H1 (cell line): ENCODE measurements around the gene TBCA. TPM values are rescaled to one million over a fixed set of nuclear protein-coding genes. Genes with fewer than 3 reads are reported as not detected.

Experiments
- CTCF ChIA-PET: fragments of 300-600 bp; sonication (Branson Sonifier 250); formaldehyde crosslinking; loops from one replicate; lab custom pipeline; 2021; ENCODE audit not compliant: partially characterized antibody; lab: Charles Lee
- POLR2A ChIA-PET: fragments of 300-600 bp; sonication (Branson Sonifier 250); formaldehyde crosslinking; loops from one replicate; lab custom pipeline; 2021; ENCODE audit warnings: inconsistent platforms; ENCODE audit not compliant: partially characterized antibody; lab: Charles Lee
- DNase-seq, 2 experiments: peaks; one replicate each; pipeline versions ENCODE4 v3.0.0 to v3.0.0-alpha.2; 2010 to 2022; ENCODE audit warnings: low spot score in 2 of 2, low read depth in 1 of 2, mixed read lengths in 1 of 2
- FAIRE-seq: peaks from 2 replicates; lab custom pipeline; 2011; peaks lifted over from hg19 to GRCh38; lab: Jason Lieb, UNC
- H2AFZ ChIP-seq: 2 replicates; pipeline ENCODE4 v1.8.1; 2012; ENCODE audit warnings: low read length, inconsistent platforms
- H2AK5ac ChIP-seq: 2 replicates; pipeline ENCODE4 v1.6.1; 2013; ENCODE audit warnings: low read depth, low read length
- H2BK120ac ChIP-seq: replicated peaks from 2 replicates; pipeline ENCODE3; 2013; ENCODE audit warnings: low read depth, low read length, inconsistent platforms
- H2BK12ac ChIP-seq: 2 replicates; pipeline ENCODE4 v1.6.1; 2013; ENCODE audit warnings: low read depth, low read length
- H2BK15ac ChIP-seq: 2 replicates; pipeline ENCODE4 v1.6.1; 2013; ENCODE audit warnings: low read length
- H2BK20ac ChIP-seq: 2 replicates; pipeline ENCODE4 v1.6.1; 2013; ENCODE audit warnings: low read length
- H2BK5ac ChIP-seq: 2 replicates; pipeline ENCODE4 v1.6.1; 2013; ENCODE audit warnings: low read depth, low read length
- H3K14ac ChIP-seq: 2 replicates; pipeline ENCODE4 v1.6.1; 2013; ENCODE audit warnings: inconsistent platforms; ENCODE audit not compliant: insufficient read length
- H3K18ac ChIP-seq: 2 replicates; pipeline ENCODE4 v1.6.1; 2013; ENCODE audit warnings: low read length; ENCODE audit errors: extremely low read depth
- H3K23ac ChIP-seq: 2 replicates; pipeline ENCODE4 v1.6.1; 2013; ENCODE audit warnings: inconsistent platforms; ENCODE audit not compliant: insufficient read length
- H3K23me2 ChIP-seq: 2 replicates; pipeline ENCODE4 v1.6.1; 2013; ENCODE audit warnings: low read depth, low read length
- H3K27ac ChIP-seq: 2 replicates; pipeline ENCODE4 v1.6.1; 2011; ENCODE audit warnings: low read depth, low read length, inconsistent platforms
- H3K27me3 ChIP-seq, 4 experiments: replicated peaks in 1 of 4; 1 replicate in 1 of 4; 2 replicates in 3 of 4; pipeline versions ENCODE4 v1.6.1 to v1.8.1; 2011 to 2013; ENCODE audit warnings: low read length in 3 of 4, mild to moderate bottlenecking in 3 of 4, inconsistent platforms in 2 of 4, mixed read lengths in 2 of 4, moderate library complexity in 1 of 4; ENCODE audit not compliant: control insufficient read depth in 3 of 4, insufficient read depth in 3 of 4; ENCODE audit errors: extremely low read depth in 1 of 4
- H3K36me3 ChIP-seq, 4 experiments: 2 replicates each; pipeline versions ENCODE4 v1.6.1 to v1.8.1; 2011 to 2013; ENCODE audit warnings: mild to moderate bottlenecking in 4 of 4, low read length in 3 of 4, moderate library complexity in 2 of 4, control low read depth in 1 of 4, inconsistent platforms in 1 of 4; ENCODE audit not compliant: insufficient read depth in 4 of 4, control insufficient read depth in 2 of 4
- H3K4ac ChIP-seq: replicated peaks from 2 replicates; pipeline ENCODE3; 2013; ENCODE audit warnings: low read length, low read depth, mixed read lengths, inconsistent platforms; ENCODE audit not compliant: insufficient read length
- H3K4me1 ChIP-seq, 4 experiments: replicated peaks in 1 of 4; 1 replicate in 1 of 4; 2 replicates in 3 of 4; pipeline versions ENCODE4 v1.6.1 to v1.8.1; 2011 to 2013; ENCODE audit warnings: low read length in 3 of 4, inconsistent platforms in 2 of 4, mixed read lengths in 1 of 4; ENCODE audit not compliant: insufficient read depth in 4 of 4, control insufficient read depth in 3 of 4
- H3K4me2 ChIP-seq, 2 experiments: 2 replicates each; pipeline versions ENCODE4 v1.6.1 to v1.8.1; 2011 to 2013; ENCODE audit warnings: low read depth in 2 of 2, low read length in 2 of 2, control low read depth in 1 of 2, inconsistent platforms in 1 of 2, mild to moderate bottlenecking in 1 of 2; ENCODE audit not compliant: insufficient read depth in 1 of 2
- H3K4me3 ChIP-seq, 4 experiments: fragments of 200-600, 300-600 bp in 1 of 4; sonication (generic), shearing (Covaris generic), sonication (Bioruptor Twin) in 1 of 4; 2 replicates each; pipeline versions ENCODE4 v1.5.1 to v1.8.1; 2011 to 2016; ENCODE audit warnings: low read length in 4 of 4, low read depth in 3 of 4, control low read depth in 2 of 4, inconsistent platforms in 2 of 4, mild to moderate bottlenecking in 2 of 4, mixed read lengths in 1 of 4, moderate library complexity in 1 of 4; ENCODE audit not compliant: insufficient read depth in 2 of 4; ENCODE audit errors: extremely low read depth in 1 of 4
- H3K56ac ChIP-seq: replicated peaks from 2 replicates; pipeline ENCODE3; 2013; ENCODE audit warnings: low read depth, mild to moderate bottlenecking, mixed read lengths, low read length, inconsistent platforms; ENCODE audit not compliant: insufficient read length
- H3K79me1 ChIP-seq: 2 replicates; pipeline ENCODE4 v1.6.1; 2013; ENCODE audit warnings: low read depth, low read length, control low read depth
- H3K79me2 ChIP-seq, 2 experiments: 2 replicates each; pipeline versions ENCODE4 v1.6.1 to v1.8.1; 2012 to 2013; ENCODE audit warnings: low read length in 2 of 2, mild to moderate bottlenecking in 2 of 2, inconsistent platforms in 1 of 2; ENCODE audit not compliant: insufficient read depth in 2 of 2, control insufficient read depth in 1 of 2
- H3K9ac ChIP-seq, 4 experiments: replicated peaks in 1 of 4; 1 replicate in 1 of 4; 2 replicates in 3 of 4; pipeline versions ENCODE4 v1.6.1 to v1.8.1; 2011 to 2013; ENCODE audit warnings: low read depth in 3 of 4, low read length in 3 of 4, control low read depth in 2 of 4, mild to moderate bottlenecking in 2 of 4, moderate library complexity in 2 of 4, inconsistent platforms in 1 of 4; ENCODE audit errors: extremely low read depth in 1 of 4
- H3K9me3 ChIP-seq, 2 experiments: 2 replicates each; pipeline versions ENCODE4 v1.6.1 to v1.8.1; 2012 to 2013; ENCODE audit warnings: mild to moderate bottlenecking in 2 of 2, moderate library complexity in 2 of 2, control low read depth in 1 of 2, inconsistent platforms in 1 of 2, low read depth in 1 of 2, low read length in 1 of 2, mixed read lengths in 1 of 2; ENCODE audit not compliant: insufficient read depth in 2 of 2
- H4K20me1 ChIP-seq, 2 experiments: replicated peaks in 1 of 2; 2 replicates each; pipeline versions ENCODE3 to v1.8.1; 2011 to 2013; ENCODE audit warnings: inconsistent platforms in 2 of 2, low read length in 2 of 2, mild to moderate bottlenecking in 1 of 2; ENCODE audit not compliant: insufficient read depth in 2 of 2, control insufficient read depth in 1 of 2
- H4K5ac ChIP-seq: 2 replicates; pipeline ENCODE4 v1.6.1; 2013; ENCODE audit warnings: low read length, low read depth, mixed read lengths, inconsistent platforms; ENCODE audit not compliant: insufficient read length
- H4K8ac ChIP-seq: 2 replicates; pipeline ENCODE4 v1.8.0; 2013; ENCODE audit warnings: mild to moderate bottlenecking, moderate library complexity, low read length, inconsistent platforms; ENCODE audit not compliant: insufficient read depth; ENCODE audit errors: extremely low read depth
- H4K91ac ChIP-seq: replicated peaks from 2 replicates; pipeline ENCODE3; 2013; ENCODE audit warnings: low read length, mixed read lengths, inconsistent platforms; ENCODE audit not compliant: insufficient read length
- BACH1 ChIP-seq: IDR thresholded peaks from 2 replicates; pipeline ENCODE4 v1.6.1; 2012; ENCODE audit warnings: low read length, improper control_type of control experiment
- FOSL1 ChIP-seq: IDR thresholded peaks from 2 replicates; pipeline ENCODE4 v1.6.1; 2011; ENCODE audit warnings: mild to moderate bottlenecking, low read depth, low read length, moderate library complexity; ENCODE audit not compliant: insufficient read depth
- PHF8 ChIP-seq: fragments of 200-600 bp; sonication (generic); conservative IDR thresholded peaks from 2 replicates; pipeline ENCODE4 v1.7.1; 2012; ENCODE audit warnings: low read depth, mild to moderate bottlenecking, inconsistent platforms, low read length, moderate library complexity
- SIN3A ChIP-seq, 2 experiments: IDR thresholded peaks in 1 of 2; conservative IDR thresholded peaks in 1 of 2; 2 replicates each; pipeline ENCODE4 v1.6.1; 2011 to 2012; ENCODE audit warnings: low read length in 2 of 2, improper control_type of control experiment in 1 of 2, low read depth in 1 of 2, mild to moderate bottlenecking in 1 of 2
- WGBS, 2 experiments: shearing (Covaris generic) in 1 of 2; methylation state at CpG; one replicate each; pipeline versions ENCODE4 v1.1.6 to v1.1.7; 2013 to 2015; ENCODE audit warnings: low lambda C conversion rate in 2 of 2, mixed read lengths in 2 of 2, inconsistent platforms in 1 of 2, low coverage in 1 of 2, missing lambda C conversion rate in 1 of 2; ENCODE audit not compliant: insufficient replicate concordance in 2 of 2, insufficient coverage in 1 of 2, insufficient read length in 1 of 2; ENCODE audit errors: extremely low coverage in 1 of 2, missing lambda C conversion rate in 1 of 2; 5-methylcytosine and 5-hydroxymethylcytosine counted together
- polyA plus RNA-seq, 7 experiments: library from polyadenylated mRNA; depleted of rRNA in 3 of 7; stranded (reverse) in 5 of 7; unstranded in 2 of 7; fragments of >200 nt in 5 of 7; fragments of 200-250 nt in 2 of 7; gene quantifications; 1 replicate in 5 of 7; 2 replicates in 1 of 7; 4 replicates in 1 of 7; pipeline versions ENCODE4 v1.2.1 to v1.2.3, GENCODE V29; 2011 to 2013; ENCODE audit warnings: missing spikeins in 2 of 7, mixed read lengths in 2 of 7
- total RNA-seq: library from RNA; stranded (reverse); fragmentation: NEBNext Ultra II Directional; extraction: Animal tissue kit (Norgen Biotek cat#: 25700); gene quantifications from 2 replicates; pipeline ENCODE4 v1.2.1, GENCODE V29; 2021
- TF ChIP-seq, protein P1 (sequence below): IDR thresholded peaks from 2 replicates; pipeline ENCODE4 v1.6.1; 2012; ENCODE audit warnings: inconsistent platforms
- TF ChIP-seq, protein P2 (sequence below): IDR thresholded peaks from 2 replicates; pipeline ENCODE4 v1.6.1; 2012; ENCODE audit warnings: inconsistent platforms
- TF ChIP-seq, protein P3 (sequence below): IDR thresholded peaks from 2 replicates; pipeline ENCODE4 v1.6.1; 2012; ENCODE audit warnings: low read length, inconsistent platforms
- TF ChIP-seq, protein P4 (sequence below), 3 experiments: IDR thresholded peaks; 1 replicate in 2 of 3; 2 replicates in 1 of 3; pipeline versions ENCODE4 v1.5.1 to v1.6.1; 2011; ENCODE audit warnings: low read length in 3 of 3, mild to moderate bottlenecking in 3 of 3, inconsistent platforms in 2 of 3, low read depth in 1 of 3, moderate library complexity in 1 of 3; ENCODE audit not compliant: insufficient read depth in 1 of 3; ENCODE audit errors: control extremely low read depth in 1 of 3

Gene TBCA
- total and polyA plus RNA-seq, 2 of the 8 experiments (the other 6 are each of a cell fraction or from before 2014, with no cell fraction given) = 55.7 to 320 TPM

DNA sequence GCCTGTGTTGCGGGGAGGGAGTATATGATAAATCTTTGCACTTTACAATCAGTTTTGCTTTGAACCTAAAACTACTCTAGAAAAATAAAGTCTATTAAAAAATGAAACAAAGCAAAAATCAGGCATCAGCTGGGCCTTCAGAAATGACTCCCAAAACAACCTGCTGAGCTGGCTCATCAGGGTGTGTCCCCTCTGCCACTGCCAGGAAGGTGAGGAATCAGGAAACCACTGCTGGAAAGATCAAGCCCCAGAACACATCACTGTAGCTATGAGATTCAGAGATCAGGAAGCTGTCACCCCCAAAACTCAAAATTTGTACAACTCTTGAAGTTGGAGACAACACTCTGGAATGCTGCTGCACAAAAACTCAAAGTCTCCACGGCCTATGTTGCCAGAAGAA, 40.5 kb upstream of the TBCA start:
- H4K8ac ChIP-seq = no peak overlapping the region
- TF ChIP-seq, protein P1, sequence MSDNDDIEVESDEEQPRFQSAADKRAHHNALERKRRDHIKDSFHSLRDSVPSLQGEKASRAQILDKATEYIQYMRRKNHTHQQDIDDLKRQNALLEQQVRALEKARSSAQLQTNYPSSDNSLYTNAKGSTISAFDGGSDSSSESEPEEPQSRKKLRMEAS = no peak
- no peak for TF ChIP-seq FOSL1
- TF ChIP-seq, protein P2, sequence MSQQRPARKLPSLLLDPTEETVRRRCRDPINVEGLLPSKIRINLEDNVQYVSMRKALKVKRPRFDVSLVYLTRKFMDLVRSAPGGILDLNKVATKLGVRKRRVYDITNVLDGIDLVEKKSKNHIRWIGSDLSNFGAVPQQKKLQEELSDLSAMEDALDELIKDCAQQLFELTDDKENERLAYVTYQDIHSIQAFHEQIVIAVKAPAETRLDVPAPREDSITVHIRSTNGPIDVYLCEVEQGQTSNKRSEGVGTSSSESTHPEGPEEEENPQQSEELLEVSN = no peak
- TF ChIP-seq, protein P3, sequence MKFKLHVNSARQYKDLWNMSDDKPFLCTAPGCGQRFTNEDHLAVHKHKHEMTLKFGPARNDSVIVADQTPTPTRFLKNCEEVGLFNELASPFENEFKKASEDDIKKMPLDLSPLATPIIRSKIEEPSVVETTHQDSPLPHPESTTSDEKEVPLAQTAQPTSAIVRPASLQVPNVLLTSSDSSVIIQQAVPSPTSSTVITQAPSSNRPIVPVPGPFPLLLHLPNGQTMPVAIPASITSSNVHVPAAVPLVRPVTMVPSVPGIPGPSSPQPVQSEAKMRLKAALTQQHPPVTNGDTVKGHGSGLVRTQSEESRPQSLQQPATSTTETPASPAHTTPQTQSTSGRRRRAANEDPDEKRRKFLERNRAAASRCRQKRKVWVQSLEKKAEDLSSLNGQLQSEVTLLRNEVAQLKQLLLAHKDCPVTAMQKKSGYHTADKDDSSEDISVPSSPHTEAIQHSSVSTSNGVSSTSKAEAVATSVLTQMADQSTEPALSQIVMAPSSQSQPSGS = no peak
- TF ChIP-seq, protein P4, sequence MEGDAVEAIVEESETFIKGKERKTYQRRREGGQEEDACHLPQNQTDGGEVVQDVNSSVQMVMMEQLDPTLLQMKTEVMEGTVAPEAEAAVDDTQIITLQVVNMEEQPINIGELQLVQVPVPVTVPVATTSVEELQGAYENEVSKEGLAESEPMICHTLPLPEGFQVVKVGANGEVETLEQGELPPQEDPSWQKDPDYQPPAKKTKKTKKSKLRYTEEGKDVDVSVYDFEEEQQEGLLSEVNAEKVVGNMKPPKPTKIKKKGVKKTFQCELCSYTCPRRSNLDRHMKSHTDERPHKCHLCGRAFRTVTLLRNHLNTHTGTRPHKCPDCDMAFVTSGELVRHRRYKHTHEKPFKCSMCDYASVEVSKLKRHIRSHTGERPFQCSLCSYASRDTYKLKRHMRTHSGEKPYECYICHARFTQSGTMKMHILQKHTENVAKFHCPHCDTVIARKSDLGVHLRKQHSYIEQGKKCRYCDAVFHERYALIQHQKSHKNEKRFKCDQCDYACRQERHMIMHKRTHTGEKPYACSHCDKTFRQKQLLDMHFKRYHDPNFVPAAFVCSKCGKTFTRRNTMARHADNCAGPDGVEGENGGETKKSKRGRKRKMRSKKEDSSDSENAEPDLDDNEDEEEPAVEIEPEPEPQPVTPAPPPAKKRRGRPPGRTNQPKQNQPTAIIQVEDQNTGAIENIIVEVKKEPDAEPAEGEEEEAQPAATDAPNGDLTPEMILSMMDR (IDR thresholded peaks at IDR 0.05; ENCODE audit: control extremely low read depth in 1 of 3, insufficient read depth in 1 of 3, low read depth in 1 of 3, low read length in 3 of 3) = no peak
- no peak for TF ChIP-seq SIN3A (conservative IDR thresholded peaks at IDR 0.05 in 1 of 2, IDR thresholded peaks at IDR 0.05 in 1 of 2; ENCODE audit: low read depth in 1 of 2, low read length in 2 of 2)
- TF ChIP-seq PHF8 = no peak
- TF ChIP-seq BACH1 = no peak
- H4K5ac ChIP-seq = no peak overlapping the region
- H3K9me3 ChIP-seq = no peaks in the 10 kb centered on the region
- H3K36me3 ChIP-seq = no peaks in the 10 kb centered on the region
- H4K20me1 ChIP-seq = no peaks in the 10 kb centered on the region
- no peak overlapping the region for H3K14ac ChIP-seq
- H3K23me2 ChIP-seq = peaks cover 2% of the 10 kb centered on the region; the same call in 1 of the 2 replicates
- H2AFZ ChIP-seq = peak overlapping the region; percentile 72; the same call in 1 of the 2 replicates
- H3K79me2 ChIP-seq = no peaks in the 10 kb centered on the region
- no peak overlapping the region for H3K56ac ChIP-seq
- no peak overlapping the region for H2BK120ac ChIP-seq
- H3K27ac ChIP-seq = no peak overlapping the region
- no peak overlapping the region for H3K4me3 ChIP-seq
- H3K18ac ChIP-seq = no peak overlapping the region
- no peaks in the 10 kb centered on the region for H3K4me1 ChIP-seq
- H2BK20ac ChIP-seq = no peak overlapping the region
- CTCF ChIA-PET = no interaction called here
- no peak overlapping the region for H2BK5ac ChIP-seq
- no peak overlapping the region for H3K4me2 ChIP-seq
- FAIRE-seq (no peak), DNase-seq (no peak)
- no peak overlapping the region for H3K23ac ChIP-seq
- H3K27me3 ChIP-seq = no peaks in the 10 kb centered on the region; a peak in 1 of 7 replicates
- no peak overlapping the region for H2BK12ac ChIP-seq
- no peaks in the 10 kb centered on the region for H3K79me1 ChIP-seq
- no peak overlapping the region for H4K91ac ChIP-seq
- no peak overlapping the region for H2BK15ac ChIP-seq
- POLR2A ChIA-PET = no interaction called here
- no peak overlapping the region for H3K9ac ChIP-seq
- H2AK5ac ChIP-seq = no peak overlapping the region
- 63% methylated on average over 1 of the region's 2 CpGs; no CpG with 5 or more reads in 1 of the 2 experiments for WGBS, 2 experiments
- no peak overlapping the region for H3K4ac ChIP-seq
